HEK293T (cell line): ENCODE measurements around the gene STX3.

Experiments
- BHLHE40 ChIP-seq: fragments of 450-650 bp; IDR thresholded peaks from 2 replicates; pipeline ENCODE4 v1.6.1; 2016; ENCODE audit warnings: mild to moderate bottlenecking, moderate library complexity, borderline replicate concordance
- FOXA1 ChIP-seq: fragments of 450-650 bp; IDR thresholded peaks from 2 replicates; pipeline ENCODE4 v1.6.1; 2016; ENCODE audit warnings: mild to moderate bottlenecking
- LEF1 ChIP-seq: fragments of 450-650 bp; IDR thresholded peaks from 2 replicates; pipeline ENCODE4 v1.6.1; 2017; ENCODE audit warnings: mild to moderate bottlenecking, borderline replicate concordance
- SP1 ChIP-seq: fragments of 450-650 bp; IDR thresholded peaks from 2 replicates; pipeline ENCODE4 v1.6.1; 2017

DNA sequence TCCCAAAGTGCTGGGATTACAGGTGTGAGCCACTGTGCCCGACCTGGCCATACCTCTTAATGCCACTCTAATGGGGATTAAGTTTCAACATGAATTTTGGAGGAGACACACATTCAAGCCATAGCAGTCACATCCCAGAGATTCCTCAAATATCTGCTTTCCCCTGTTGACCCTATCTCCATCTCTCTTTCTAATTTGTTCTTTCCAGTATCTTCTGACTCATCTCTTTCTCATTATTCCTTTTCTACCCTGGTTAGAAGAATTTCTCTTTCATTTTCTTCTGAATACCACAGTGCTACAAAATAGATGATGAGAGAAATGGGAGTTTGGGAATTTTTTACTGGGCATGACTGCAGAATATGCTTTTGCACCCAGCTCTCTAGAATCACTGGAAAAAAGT is 46.6 kb upstream of the STX3 start:
- no peak for TF ChIP-seq BHLHE40
- TF ChIP-seq FOXA1: no peak
- TF ChIP-seq LEF1: no peak
- TF ChIP-seq SP1: no peak
